IMR-90 (cell line): ENCODE measurements around the gene NAA35. TPM values are rescaled to one million over a fixed set of nuclear protein-coding genes. Genes with fewer than 3 reads are reported as not detected.

Source experiments
- ATAC-seq: fragments of 200-7000 bp; cut with Tn5 transposase; 2 replicates; pipeline ENCODE4 v1.9.1; 2020; ENCODE audit warnings: low read depth, mild to moderate bottlenecking, moderate library complexity
- BruUV-seq: library from RNA; stranded (reverse); fragments of 400-500 nt; replicated peaks from 2 replicates; lab custom pipeline; 2021; lab: Mats Ljungman, UMichigan
- CTCF ChIA-PET: fragments of 300-600 bp; formaldehyde crosslinking; extraction: SDS; loops from one replicate; lab custom pipeline; 2021; ENCODE audit warnings: antibody characterized with exemption; lab: Yijun Ruan, JAX
- POLR2A ChIA-PET: fragments of 300-600 bp; sonication (Branson Sonifier 250); formaldehyde crosslinking; loops from one replicate; lab custom pipeline; 2022; ENCODE audit warnings: antibody characterized with exemption; ENCODE audit not compliant: unreplicated experiment; lab: Charles Lee
- DNase-seq: peaks from one replicate; pipeline ENCODE4 v3.0.0; 2013
- H2AFZ ChIP-seq: replicated peaks from 2 replicates; pipeline ENCODE3; 2013; ENCODE audit warnings: low read length, mild to moderate bottlenecking; ENCODE audit not compliant: poor library complexity
- H2AK5ac ChIP-seq: 2 replicates; pipeline ENCODE4 v1.6.1; 2013; ENCODE audit warnings: low read depth, low read length, inconsistent platforms
- H2AK9ac ChIP-seq: replicated peaks from 2 replicates; pipeline ENCODE3; 2013; ENCODE audit warnings: mild to moderate bottlenecking, low read depth, low read length, moderate library complexity; ENCODE audit not compliant: poor library complexity
- H2BK120ac ChIP-seq: 2 replicates; pipeline ENCODE4 v1.6.1; 2013; ENCODE audit warnings: low read depth, low read length, inconsistent platforms
- H2BK15ac ChIP-seq: 3 replicates; pipeline ENCODE4 v1.6.1; 2013; ENCODE audit warnings: low read depth, low read length, inconsistent platforms
- H2BK20ac ChIP-seq: 2 replicates; pipeline ENCODE4 v1.6.1; 2013; ENCODE audit warnings: low read depth, mild to moderate bottlenecking, inconsistent platforms, low read length, moderate library complexity
- H2BK5ac ChIP-seq: 2 replicates; pipeline ENCODE4 v1.6.1; 2013; ENCODE audit warnings: mild to moderate bottlenecking, low read depth, low read length, inconsistent platforms; ENCODE audit not compliant: poor library complexity, severe bottlenecking
- H3K14ac ChIP-seq: replicated peaks from 2 replicates; pipeline ENCODE4 v1.6.1; 2013; ENCODE audit warnings: low read depth, low read length, inconsistent platforms
- H3K18ac ChIP-seq: 2 replicates; pipeline ENCODE4 v1.6.1; 2013; ENCODE audit warnings: low read depth, low read length, control low read depth
- H3K23ac ChIP-seq: 2 replicates; pipeline ENCODE4 v1.6.1; 2013; ENCODE audit warnings: low read depth, low read length, inconsistent platforms
- H3K27ac ChIP-seq: 2 replicates; pipeline ENCODE4 v1.5.1; 2013; ENCODE audit warnings: mild to moderate bottlenecking, control low read depth, low read length; ENCODE audit not compliant: insufficient read depth
- H3K27me3 ChIP-seq: 2 replicates; pipeline ENCODE4 v1.6.1; 2013; ENCODE audit warnings: low read length; ENCODE audit not compliant: control insufficient read depth, insufficient read depth
- H3K36me3 ChIP-seq: 2 replicates; pipeline ENCODE4 v1.6.1; 2013; ENCODE audit warnings: low read length, mixed read lengths; ENCODE audit not compliant: control insufficient read depth, insufficient read depth
- H3K4ac ChIP-seq: 2 replicates; pipeline ENCODE4 v1.6.1; 2013; ENCODE audit warnings: low read depth, low read length, inconsistent platforms
- H3K4me1 ChIP-seq: 2 replicates; pipeline ENCODE4 v1.6.1; 2013; ENCODE audit warnings: low read length, mixed read lengths; ENCODE audit not compliant: control insufficient read depth, insufficient read depth
- H3K4me2 ChIP-seq: 2 replicates; pipeline ENCODE4 v1.6.1; 2013; ENCODE audit warnings: low read depth, mild to moderate bottlenecking, control low read depth, low read length, moderate library complexity
- H3K4me3 ChIP-seq: 2 replicates; pipeline ENCODE4 v1.5.1; 2013; ENCODE audit warnings: low read depth, mild to moderate bottlenecking, control low read depth, low read length, moderate library complexity; ENCODE audit not compliant: insufficient read depth
- H3K56ac ChIP-seq: 2 replicates; pipeline ENCODE4 v1.6.1; 2013; ENCODE audit warnings: low read length, inconsistent platforms; ENCODE audit not compliant: insufficient read depth; ENCODE audit errors: extremely low read depth
- H3K79me1 ChIP-seq, 2 experiments: 2 replicates each; pipeline ENCODE4 v1.6.1; 2013; ENCODE audit warnings: low read length in 2 of 2, inconsistent platforms in 1 of 2, low read depth in 1 of 2
- H3K9ac ChIP-seq: 2 replicates; pipeline ENCODE4 v1.6.1; 2013; ENCODE audit warnings: low read depth, low read length, control low read depth
- H3K9me1 ChIP-seq: 2 replicates; pipeline ENCODE4 v1.6.1; 2013; ENCODE audit warnings: low read length, inconsistent platforms; ENCODE audit not compliant: insufficient read depth
- H3K9me3 ChIP-seq: 2 replicates; pipeline ENCODE4 v1.6.1; 2013; ENCODE audit warnings: low read length; ENCODE audit not compliant: control insufficient read depth, insufficient read depth
- H4K20me1 ChIP-seq: 2 replicates; pipeline ENCODE4 v1.6.1; 2013; ENCODE audit warnings: low read length, inconsistent platforms; ENCODE audit not compliant: insufficient read depth
- H4K5ac ChIP-seq: 2 replicates; pipeline ENCODE4 v1.6.1; 2013; ENCODE audit warnings: mild to moderate bottlenecking, low read depth, low read length, control low read depth
- H4K8ac ChIP-seq, 2 experiments: 2 replicates each; pipeline ENCODE4 v1.6.1; 2013; ENCODE audit warnings: low read depth in 2 of 2, low read length in 2 of 2, control low read depth in 1 of 2, inconsistent platforms in 1 of 2
- H4K91ac ChIP-seq: 2 replicates; pipeline ENCODE4 v1.6.1; 2013; ENCODE audit warnings: low read depth, low read length, inconsistent platforms; ENCODE audit not compliant: insufficient read depth
- CEBPB ChIP-seq: IDR thresholded peaks from 2 replicates; pipeline ENCODE4 v1.6.1; 2012; ENCODE audit warnings: low read depth, low read length, improper control_type of control experiment
- CTCF ChIP-seq: conservative IDR thresholded peaks from 2 replicates; pipeline ENCODE4 v1.5.1; 2012; ENCODE audit warnings: mild to moderate bottlenecking, low read depth, low read length, improper control_type of control experiment
- MXI1 ChIP-seq: IDR thresholded peaks from 2 replicates; pipeline ENCODE4 v1.6.1; 2012; ENCODE audit warnings: low read depth, mild to moderate bottlenecking, low read length, moderate library complexity, borderline replicate concordance
- NFE2L2 ChIP-seq: fragments of 150-350 bp; IDR thresholded peaks from 2 replicates; pipeline ENCODE4 v1.6.1; 2016; ENCODE audit warnings: low read depth, mild to moderate bottlenecking, low read length
- POLR2A ChIP-seq: IDR thresholded peaks from 2 replicates; pipeline ENCODE4 v1.6.1; 2012; ENCODE audit warnings: mild to moderate bottlenecking, low read depth, low read length
- RAD21 ChIP-seq: IDR thresholded peaks from 2 replicates; pipeline ENCODE4 v1.6.1; 2012; ENCODE audit warnings: low read length, improper control_type of control experiment
- RCOR1 ChIP-seq: IDR thresholded peaks from 2 replicates; pipeline ENCODE4 v1.6.1; 2012; ENCODE audit warnings: mild to moderate bottlenecking, low read length, improper control_type of control experiment; ENCODE audit not compliant: insufficient replicate concordance
- RFX5 ChIP-seq: IDR thresholded peaks from 2 replicates; pipeline ENCODE4 v1.8.0; 2012; ENCODE audit warnings: low read depth, mild to moderate bottlenecking, low read length, moderate library complexity
- SMC3 ChIP-seq: fragments of 150-350 bp; IDR thresholded peaks from 2 replicates; pipeline ENCODE4 v1.6.1; 2016; ENCODE audit warnings: low read depth, mild to moderate bottlenecking, antibody characterized with exemption, low read length, moderate library complexity
- WGBS, 2 experiments: methylation state at CpG; one replicate each; pipeline versions ENCODE4 v1.1.5 to v1.1.7; 2013; ENCODE audit warnings: missing lambda C conversion rate in 2 of 2; ENCODE audit not compliant: insufficient read length in 1 of 2; ENCODE audit errors: extremely low coverage in 2 of 2; 5-methylcytosine and 5-hydroxymethylcytosine counted together
- dilution Hi-C: fragments of 300-500 bp; cut with HindIII; formaldehyde crosslinking; loops from one replicate; pipeline ENCODE4 v1.14.3; 2018; ENCODE audit warnings: low sequenced_read_pairs; ENCODE audit not compliant: unreplicated experiment
- in situ Hi-C: fragments of 300-500 bp; cut with MboI; formaldehyde crosslinking; loops from 3 replicates; pipeline ENCODE4 v1.14.3; 2019; ENCODE audit warnings: low sequenced_read_pairs, inconsistent platforms, mixed read lengths
- intact Hi-C: fragments of 100-400 bp; cut with micrococcal nuclease; formaldehyde crosslinking; loops from 2 replicates; pipeline ENCODE4 v1.10.0; 2022
- polyA plus RNA-seq, 3 experiments: library from polyadenylated mRNA; depleted of rRNA; stranded (reverse); fragments of >200 nt; gene quantifications; 2 replicates each; pipeline ENCODE4 v1.2.3, GENCODE V29; 2012; ENCODE audit warnings: low replicate concordance in 1 of 3
- total RNA-seq: library from RNA; depleted of rRNA; stranded (reverse); fragments of >200 nt; gene quantifications from 2 replicates; pipeline ENCODE4 v1.2.3, GENCODE V29; 2012
- TF ChIP-seq, protein P1 (sequence below): fragments of 150-350 bp; IDR thresholded peaks from 2 replicates; pipeline ENCODE4 v1.6.1; 2016; ENCODE audit warnings: low read depth, mild to moderate bottlenecking, low read length, moderate library complexity, borderline replicate concordance
- TF ChIP-seq, protein P2 (sequence below): fragments of 150-350 bp; IDR thresholded peaks from 2 replicates; pipeline ENCODE4 v1.6.1; 2017; ENCODE audit warnings: mild to moderate bottlenecking, antibody characterized with exemption, low read length, low read depth

The NAA35 gene
- total and polyA plus RNA-seq, 2 of the 4 experiments (the other 2 are of a cell fraction) = 13.1 to 16.5 TPM

GRCh38 chr9:85897848-85898247, 43.1 kb upstream of the NAA35 start (continued):
- TF ChIP-seq MXI1 = no peak
- no peak for TF ChIP-seq POLR2A
- no peak for TF ChIP-seq RCOR1

DNA sequence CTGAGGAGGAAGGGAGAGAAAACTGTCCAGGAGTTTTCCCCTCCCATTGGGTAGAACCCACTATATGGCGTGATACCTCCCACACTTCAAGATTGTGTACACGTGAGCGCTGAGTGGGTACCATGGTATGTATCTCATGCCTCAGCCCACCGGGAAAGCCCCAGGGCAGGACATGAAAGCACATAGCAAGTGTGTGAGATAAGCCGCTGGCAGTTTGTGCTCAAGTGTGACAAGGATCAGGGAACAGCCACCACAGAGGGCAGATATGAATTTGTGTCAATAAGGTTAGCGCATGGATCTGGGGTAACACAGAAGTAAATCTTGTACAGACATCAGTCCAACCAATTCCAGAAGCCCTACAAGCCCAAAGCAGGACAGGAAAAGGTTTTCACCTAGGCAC, 42.6 kb upstream of the NAA35 start:
- DNase-seq (no peak), ATAC-seq (no peak)
- no peak overlapping the region for H2BK20ac ChIP-seq
- no peak overlapping the region for H3K14ac ChIP-seq
- H3K9me3 ChIP-seq = no peaks in the 10 kb centered on the region
- ChIA-PET POLR2A (no interaction called here), CTCF (no interaction called here)
- dilution Hi-C loops = no loop called here
- BruUV-seq = no TSS peak
- H3K27me3 ChIP-seq = no peaks in the 10 kb centered on the region; the same call in 1 of the 2 replicates
- no peaks in the 10 kb centered on the region for H3K4me1 ChIP-seq
- intact Hi-C loops = loop anchor here (5.0 kb wide), 1 partner anchor 1501 kb away; no protein-coding TSS in a partner anchor
- H3K9ac ChIP-seq = no peak overlapping the region
- H4K8ac ChIP-seq = no peak overlapping the region
- H3K4me3 ChIP-seq = no peak overlapping the region
- no peak overlapping the region for H2AK9ac ChIP-seq
- no peak overlapping the region for H3K27ac ChIP-seq
- WGBS, 2 experiments = 40% methylated on average over 1 of the region's 6 CpGs; no CpG with 5 or more reads in 1 of the 2 experiments
- H2AFZ ChIP-seq = no peak overlapping the region
- H3K18ac ChIP-seq = no peak overlapping the region
- no peaks in the 10 kb centered on the region for H3K79me1 ChIP-seq
- H2BK15ac ChIP-seq = no peak overlapping the region
- H3K23ac ChIP-seq = no peak overlapping the region
- no peaks in the 10 kb centered on the region for H3K9me1 ChIP-seq
- H2BK120ac ChIP-seq = no peak overlapping the region
- no peak overlapping the region for H2AK5ac ChIP-seq
- TF ChIP-seq, protein P1, sequence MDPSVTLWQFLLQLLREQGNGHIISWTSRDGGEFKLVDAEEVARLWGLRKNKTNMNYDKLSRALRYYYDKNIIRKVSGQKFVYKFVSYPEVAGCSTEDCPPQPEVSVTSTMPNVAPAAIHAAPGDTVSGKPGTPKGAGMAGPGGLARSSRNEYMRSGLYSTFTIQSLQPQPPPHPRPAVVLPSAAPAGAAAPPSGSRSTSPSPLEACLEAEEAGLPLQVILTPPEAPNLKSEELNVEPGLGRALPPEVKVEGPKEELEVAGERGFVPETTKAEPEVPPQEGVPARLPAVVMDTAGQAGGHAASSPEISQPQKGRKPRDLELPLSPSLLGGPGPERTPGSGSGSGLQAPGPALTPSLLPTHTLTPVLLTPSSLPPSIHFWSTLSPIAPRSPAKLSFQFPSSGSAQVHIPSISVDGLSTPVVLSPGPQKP = no peak
- TF ChIP-seq SMC3 = no peak
- TF ChIP-seq RCOR1 = no peak
- no peak for TF ChIP-seq RFX5
- TF ChIP-seq, protein P2, sequence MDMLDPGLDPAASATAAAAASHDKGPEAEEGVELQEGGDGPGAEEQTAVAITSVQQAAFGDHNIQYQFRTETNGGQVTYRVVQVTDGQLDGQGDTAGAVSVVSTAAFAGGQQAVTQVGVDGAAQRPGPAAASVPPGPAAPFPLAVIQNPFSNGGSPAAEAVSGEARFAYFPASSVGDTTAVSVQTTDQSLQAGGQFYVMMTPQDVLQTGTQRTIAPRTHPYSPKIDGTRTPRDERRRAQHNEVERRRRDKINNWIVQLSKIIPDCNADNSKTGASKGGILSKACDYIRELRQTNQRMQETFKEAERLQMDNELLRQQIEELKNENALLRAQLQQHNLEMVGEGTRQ = no peak
- TF ChIP-seq NFE2L2 = no peak
- TF ChIP-seq CTCF = no peak
- TF ChIP-seq CEBPB = no peak
- TF ChIP-seq RAD21 = no peak
- no peak for TF ChIP-seq POLR2A
- no peak overlapping the region for H4K91ac ChIP-seq
- no peak overlapping the region for H2BK5ac ChIP-seq
- no peak overlapping the region for H3K56ac ChIP-seq
- no peak overlapping the region for H3K4ac ChIP-seq
- H4K20me1 ChIP-seq = no peaks in the 10 kb centered on the region
- H4K5ac ChIP-seq = no peak overlapping the region
- H3K36me3 ChIP-seq = no peaks in the 10 kb centered on the region
- H3K4me2 ChIP-seq = no peak overlapping the region
- in situ Hi-C loops = no loop called here
